A172 (cell line): ENCODE results near the gene DNAJB9. TPM values are rescaled to one million over a fixed set of nuclear protein-coding genes. Genes with fewer than 3 reads are reported as not detected.
"Not testable (repeated sequence)": the region's sequence is repeated elsewhere in the genome, so short reads cannot be mapped to it uniquely, and the experiment has no call there.

Experiments used
- DNase-seq: peaks from one replicate; pipeline ENCODE4 v3.0.0-alpha.2; 2015; ENCODE audit warnings: low spot score
- total RNA-seq: library from RNA; depleted of rRNA; stranded (reverse); fragments of >200 nt; shearing (Covaris generic); gene quantifications from 2 replicates; pipeline ENCODE4 v1.2.3, GENCODE V29; 2014; rRNA removed

The DNAJB9 gene
- 24.1 and 67.7 TPM in 2 replicates for total RNA-seq

GRCh38 chr7:108569381-108570145, at the start of gene DNAJB9, which contains the start of gene THAP5:
TSS of gene DNAJB9 (plus strand) at chr7:108569874. CDS start at chr7:108571727, 1,853 bp downstream.
TSS of gene THAP5 (minus strand) at chr7:108569706. CDS start at chr7:108569569, 137 bp downstream.
- DNase-seq: peak; percentile 99

- DNase-seq: no peak
Observed at GRCh38 chr7:108522780-108523179, 46.9 kb upstream of the DNAJB9 start.

- DNase-seq: peak; percentile 82
Observed at GRCh38 chr7:108525327-108525984, 44.2 kb upstream of the DNAJB9 start.

- peak; percentile 99 for DNase-seq
Observed at GRCh38 chr7:108525985-108526767, 43.5 kb upstream of the DNAJB9 start, which contains the start of gene PNPLA8. TSS of gene PNPLA8 (minus strand) at chr7:108526135. CDS start at chr7:108515491, 10,644 bp downstream.

- no peak for DNase-seq
Observed at GRCh38 chr7:108526768-108527017, 43.0 kb upstream of the DNAJB9 start.

GRCh38 chr7:108528183-108528712, 41.4 kb upstream of the DNAJB9 start:
- no peak for DNase-seq

GRCh38 chr7:108529341-108529740, 40.3 kb upstream of the DNAJB9 start:
- no peak for DNase-seq

- no peak for DNase-seq
Observed at GRCh38 chr7:108533712-108534111, 36.0 kb upstream of the DNAJB9 start.

- DNase-seq: no peak
Observed at GRCh38 chr7:108535257-108535656, 34.4 kb upstream of the DNAJB9 start.

GRCh38 chr7:108535744-108536143, 33.9 kb upstream of the DNAJB9 start:
- no peak for DNase-seq

GRCh38 chr7:108537229-108537628, 32.4 kb upstream of the DNAJB9 start:
- DNase-seq: no peak

- not testable (repeated sequence) for DNase-seq
Observed at GRCh38 chr7:108538236-108538635, 31.4 kb upstream of the DNAJB9 start.

- DNase-seq: not testable (repeated sequence)
Observed at GRCh38 chr7:108538685-108539084, 31.0 kb upstream of the DNAJB9 start.

GRCh38 chr7:108541478-108541877, 28.2 kb upstream of the DNAJB9 start:
- no peak for DNase-seq

- DNase-seq: not testable (repeated sequence)
Observed at GRCh38 chr7:108548141-108548896, 21.4 kb upstream of the DNAJB9 start.

GRCh38 chr7:108556665-108557064, 13.0 kb upstream of the DNAJB9 start:
- not testable (repeated sequence) for DNase-seq

- no peak for DNase-seq
Observed at GRCh38 chr7:108557191-108557590, 12.5 kb upstream of the DNAJB9 start.

GRCh38 chr7:108557617-108558016, 12.1 kb upstream of the DNAJB9 start:
- DNase-seq: no peak

GRCh38 chr7:108559253-108559652, 10.4 kb upstream of the DNAJB9 start:
- DNase-seq: no peak

- DNase-seq: no peak
Observed at GRCh38 chr7:108561047-108561619, 8.5 kb upstream of the DNAJB9 start.

GRCh38 chr7:108565987-108566386, 3.7 kb upstream of the DNAJB9 start:
- DNase-seq: no peak
